IMR-90 (cell line): ENCODE results near the gene ZFP36L1. TPM values are rescaled to one million over a fixed set of nuclear protein-coding genes. Genes with fewer than 3 reads are reported as not detected.

ENCODE experiments used
- ATAC-seq: fragments of 200-7000 bp; cut with Tn5 transposase; 2 replicates; pipeline ENCODE4 v1.9.1; 2020; ENCODE audit warnings: low read depth, mild to moderate bottlenecking, moderate library complexity
- BruUV-seq: library from RNA; stranded (reverse); fragments of 400-500 nt; replicated peaks from 2 replicates; lab custom pipeline; 2021; lab: Mats Ljungman, UMichigan
- CTCF ChIA-PET: fragments of 300-600 bp; formaldehyde crosslinking; extraction: SDS; loops from one replicate; lab custom pipeline; 2021; ENCODE audit warnings: antibody characterized with exemption; lab: Yijun Ruan, JAX
- POLR2A ChIA-PET: fragments of 300-600 bp; sonication (Branson Sonifier 250); formaldehyde crosslinking; loops from one replicate; lab custom pipeline; 2022; ENCODE audit warnings: antibody characterized with exemption; ENCODE audit not compliant: unreplicated experiment; lab: Charles Lee
- DNase-seq: peaks from one replicate; pipeline ENCODE4 v3.0.0; 2013
- H2AFZ ChIP-seq: replicated peaks from 2 replicates; pipeline ENCODE3; 2013; ENCODE audit warnings: low read length, mild to moderate bottlenecking; ENCODE audit not compliant: poor library complexity
- H2AK5ac ChIP-seq: 2 replicates; pipeline ENCODE4 v1.6.1; 2013; ENCODE audit warnings: low read depth, low read length, inconsistent platforms
- H2AK9ac ChIP-seq: replicated peaks from 2 replicates; pipeline ENCODE3; 2013; ENCODE audit warnings: mild to moderate bottlenecking, low read depth, low read length, moderate library complexity; ENCODE audit not compliant: poor library complexity
- H2BK120ac ChIP-seq: 2 replicates; pipeline ENCODE4 v1.6.1; 2013; ENCODE audit warnings: low read depth, low read length, inconsistent platforms
- H2BK15ac ChIP-seq: 3 replicates; pipeline ENCODE4 v1.6.1; 2013; ENCODE audit warnings: low read depth, low read length, inconsistent platforms
- H2BK20ac ChIP-seq: 2 replicates; pipeline ENCODE4 v1.6.1; 2013; ENCODE audit warnings: low read depth, mild to moderate bottlenecking, inconsistent platforms, low read length, moderate library complexity
- H2BK5ac ChIP-seq: 2 replicates; pipeline ENCODE4 v1.6.1; 2013; ENCODE audit warnings: mild to moderate bottlenecking, low read depth, low read length, inconsistent platforms; ENCODE audit not compliant: poor library complexity, severe bottlenecking
- H3K14ac ChIP-seq: replicated peaks from 2 replicates; pipeline ENCODE4 v1.6.1; 2013; ENCODE audit warnings: low read depth, low read length, inconsistent platforms
- H3K18ac ChIP-seq: 2 replicates; pipeline ENCODE4 v1.6.1; 2013; ENCODE audit warnings: low read depth, low read length, control low read depth
- H3K23ac ChIP-seq: 2 replicates; pipeline ENCODE4 v1.6.1; 2013; ENCODE audit warnings: low read depth, low read length, inconsistent platforms
- H3K27ac ChIP-seq: 2 replicates; pipeline ENCODE4 v1.5.1; 2013; ENCODE audit warnings: mild to moderate bottlenecking, control low read depth, low read length; ENCODE audit not compliant: insufficient read depth
- H3K27me3 ChIP-seq: 2 replicates; pipeline ENCODE4 v1.6.1; 2013; ENCODE audit warnings: low read length; ENCODE audit not compliant: control insufficient read depth, insufficient read depth
- H3K36me3 ChIP-seq: 2 replicates; pipeline ENCODE4 v1.6.1; 2013; ENCODE audit warnings: low read length, mixed read lengths; ENCODE audit not compliant: control insufficient read depth, insufficient read depth
- H3K4ac ChIP-seq: 2 replicates; pipeline ENCODE4 v1.6.1; 2013; ENCODE audit warnings: low read depth, low read length, inconsistent platforms
- H3K4me1 ChIP-seq: 2 replicates; pipeline ENCODE4 v1.6.1; 2013; ENCODE audit warnings: low read length, mixed read lengths; ENCODE audit not compliant: control insufficient read depth, insufficient read depth
- H3K4me2 ChIP-seq: 2 replicates; pipeline ENCODE4 v1.6.1; 2013; ENCODE audit warnings: low read depth, mild to moderate bottlenecking, control low read depth, low read length, moderate library complexity
- H3K4me3 ChIP-seq: 2 replicates; pipeline ENCODE4 v1.5.1; 2013; ENCODE audit warnings: low read depth, mild to moderate bottlenecking, control low read depth, low read length, moderate library complexity; ENCODE audit not compliant: insufficient read depth
- H3K56ac ChIP-seq: 2 replicates; pipeline ENCODE4 v1.6.1; 2013; ENCODE audit warnings: low read length, inconsistent platforms; ENCODE audit not compliant: insufficient read depth; ENCODE audit errors: extremely low read depth
- H3K79me1 ChIP-seq, 2 experiments: 2 replicates each; pipeline ENCODE4 v1.6.1; 2013; ENCODE audit warnings: low read length in 2 of 2, inconsistent platforms in 1 of 2, low read depth in 1 of 2
- H3K9ac ChIP-seq: 2 replicates; pipeline ENCODE4 v1.6.1; 2013; ENCODE audit warnings: low read depth, low read length, control low read depth
- H3K9me1 ChIP-seq: 2 replicates; pipeline ENCODE4 v1.6.1; 2013; ENCODE audit warnings: low read length, inconsistent platforms; ENCODE audit not compliant: insufficient read depth
- H3K9me3 ChIP-seq: 2 replicates; pipeline ENCODE4 v1.6.1; 2013; ENCODE audit warnings: low read length; ENCODE audit not compliant: control insufficient read depth, insufficient read depth
- H4K20me1 ChIP-seq: 2 replicates; pipeline ENCODE4 v1.6.1; 2013; ENCODE audit warnings: low read length, inconsistent platforms; ENCODE audit not compliant: insufficient read depth
- H4K5ac ChIP-seq: 2 replicates; pipeline ENCODE4 v1.6.1; 2013; ENCODE audit warnings: mild to moderate bottlenecking, low read depth, low read length, control low read depth
- H4K8ac ChIP-seq, 2 experiments: 2 replicates each; pipeline ENCODE4 v1.6.1; 2013; ENCODE audit warnings: low read depth in 2 of 2, low read length in 2 of 2, control low read depth in 1 of 2, inconsistent platforms in 1 of 2
- H4K91ac ChIP-seq: 2 replicates; pipeline ENCODE4 v1.6.1; 2013; ENCODE audit warnings: low read depth, low read length, inconsistent platforms; ENCODE audit not compliant: insufficient read depth
- CTCF ChIP-seq: conservative IDR thresholded peaks from 2 replicates; pipeline ENCODE4 v1.5.1; 2012; ENCODE audit warnings: mild to moderate bottlenecking, low read depth, low read length, improper control_type of control experiment
- RAD21 ChIP-seq: IDR thresholded peaks from 2 replicates; pipeline ENCODE4 v1.6.1; 2012; ENCODE audit warnings: low read length, improper control_type of control experiment
- USF2 ChIP-seq: fragments of 150-350 bp; IDR thresholded peaks from 2 replicates; pipeline ENCODE4 v1.6.1; 2017; ENCODE audit warnings: mild to moderate bottlenecking, antibody characterized with exemption, low read length, low read depth
- WGBS, 2 experiments: methylation state at CpG; one replicate each; pipeline versions ENCODE4 v1.1.5 to v1.1.7; 2013; ENCODE audit warnings: missing lambda C conversion rate in 2 of 2; ENCODE audit not compliant: insufficient read length in 1 of 2; ENCODE audit errors: extremely low coverage in 2 of 2; 5-methylcytosine and 5-hydroxymethylcytosine counted together
- dilution Hi-C: fragments of 300-500 bp; cut with HindIII; formaldehyde crosslinking; loops from one replicate; pipeline ENCODE4 v1.14.3; 2018; ENCODE audit warnings: low sequenced_read_pairs; ENCODE audit not compliant: unreplicated experiment
- in situ Hi-C: fragments of 300-500 bp; cut with MboI; formaldehyde crosslinking; loops from 3 replicates; pipeline ENCODE4 v1.14.3; 2019; ENCODE audit warnings: low sequenced_read_pairs, inconsistent platforms, mixed read lengths
- intact Hi-C: fragments of 100-400 bp; cut with micrococcal nuclease; formaldehyde crosslinking; loops from 2 replicates; pipeline ENCODE4 v1.10.0; 2022
- polyA plus RNA-seq, 3 experiments: library from polyadenylated mRNA; depleted of rRNA; stranded (reverse); fragments of >200 nt; gene quantifications; 2 replicates each; pipeline ENCODE4 v1.2.3, GENCODE V29; 2012; ENCODE audit warnings: low replicate concordance in 1 of 3
- total RNA-seq: library from RNA; depleted of rRNA; stranded (reverse); fragments of >200 nt; gene quantifications from 2 replicates; pipeline ENCODE4 v1.2.3, GENCODE V29; 2012

Gene ZFP36L1
- total and polyA plus RNA-seq, 2 of the 4 experiments (the other 2 are of a cell fraction) = 6.5 to 140 TPM

GRCh38 chr14:68768316-68768715 lies 24.6 kb downstream of the ZFP36L1 start:
- H3K27ac ChIP-seq = no peak overlapping the region
- H2AK9ac ChIP-seq = no peak overlapping the region
- no peak overlapping the region; the same call in 1 of the 2 replicates for H3K23ac ChIP-seq
- no peak overlapping the region for H4K5ac ChIP-seq
- H4K8ac ChIP-seq = no peak overlapping the region
- H3K4me2 ChIP-seq = no peak overlapping the region
- ChIA-PET CTCF (no interaction called here), POLR2A (no interaction called here)
- H3K56ac ChIP-seq = no peak overlapping the region
- no peaks in the 10 kb centered on the region for H3K36me3 ChIP-seq
- H2BK20ac ChIP-seq = no peak overlapping the region
- H4K20me1 ChIP-seq = no peaks in the 10 kb centered on the region
- no peak for DNase-seq
- no peak overlapping the region for H2AFZ ChIP-seq
- peak overlapping the region; percentile 54; the same call in 1 of the 2 replicates for H2AK5ac ChIP-seq
- H3K9ac ChIP-seq = no peak overlapping the region
- H2BK5ac ChIP-seq = no peak overlapping the region
- no peak overlapping the region for H3K4ac ChIP-seq
- dilution Hi-C loops = no loop called here
- BruUV-seq = no TSS peak
- H2BK120ac ChIP-seq = no peak overlapping the region; the same call in 1 of the 2 replicates
- H3K4me3 ChIP-seq = no peak overlapping the region
- no peak overlapping the region for H2BK15ac ChIP-seq
- no peaks in the 10 kb centered on the region for H3K9me3 ChIP-seq
- no peaks in the 10 kb centered on the region for H3K79me1 ChIP-seq
- H3K27me3 ChIP-seq = no peaks in the 10 kb centered on the region; the same call in 1 of the 2 replicates
- H3K9me1 ChIP-seq = 0 out of 2 replicates have a peak, but pooled peaks cover under 1% of the 10 kb centered on the region
- in situ Hi-C loops = no loop called here
- intact Hi-C loops = no loop called here
- peaks cover 5% of the 10 kb centered on the region for H3K4me1 ChIP-seq
- no peak overlapping the region for H4K91ac ChIP-seq
- no peak for TF ChIP-seq RAD21
- no peak for TF ChIP-seq CTCF
- no peak for TF ChIP-seq USF2
- WGBS, 2 experiments = 93% methylated on average over 3 of the region's 7 CpGs; no CpG with 5 or more reads in 1 of the 2 experiments
- no peak for ATAC-seq
- no peak overlapping the region for H3K14ac ChIP-seq
- H3K18ac ChIP-seq = no peak overlapping the region
